Adipocyte (in vitro differentiated cells): ENCODE measurements around the gene FBXO27.

Experiments used
- DNase-seq: peaks from one replicate; pipeline ENCODE4 v3.0.0-alpha.2; 2015; ENCODE audit warnings: low read depth
- H3K27me3 ChIP-seq: replicated peaks from 2 replicates; pipeline ENCODE4 v1.7.0; 2013; ENCODE audit warnings: mild to moderate bottlenecking, low read length, moderate library complexity; ENCODE audit not compliant: control insufficient read depth, insufficient read depth
- H3K36me3 ChIP-seq: 2 replicates; pipeline ENCODE4 v1.7.0; 2013; ENCODE audit warnings: low read length, mild to moderate bottlenecking, moderate library complexity; ENCODE audit not compliant: control insufficient read depth, insufficient read depth, severe bottlenecking
- H3K4me1 ChIP-seq: 2 replicates; pipeline ENCODE4 v1.7.0; 2013; ENCODE audit warnings: mild to moderate bottlenecking, low read length, moderate library complexity; ENCODE audit not compliant: control insufficient read depth, insufficient read depth
- H3K4me3 ChIP-seq: 2 replicates; pipeline ENCODE4 v1.7.0; 2013; ENCODE audit warnings: mild to moderate bottlenecking, low read length, moderate library complexity
- H3K9ac ChIP-seq: 2 replicates; pipeline ENCODE4 v1.7.0; 2013; ENCODE audit warnings: mild to moderate bottlenecking, low read length, moderate library complexity
- H3K9me3 ChIP-seq: 2 replicates; pipeline ENCODE4 v1.7.0; 2013; ENCODE audit warnings: mild to moderate bottlenecking, low read length, moderate library complexity; ENCODE audit not compliant: control insufficient read depth

FBXO27 gene

DNA sequence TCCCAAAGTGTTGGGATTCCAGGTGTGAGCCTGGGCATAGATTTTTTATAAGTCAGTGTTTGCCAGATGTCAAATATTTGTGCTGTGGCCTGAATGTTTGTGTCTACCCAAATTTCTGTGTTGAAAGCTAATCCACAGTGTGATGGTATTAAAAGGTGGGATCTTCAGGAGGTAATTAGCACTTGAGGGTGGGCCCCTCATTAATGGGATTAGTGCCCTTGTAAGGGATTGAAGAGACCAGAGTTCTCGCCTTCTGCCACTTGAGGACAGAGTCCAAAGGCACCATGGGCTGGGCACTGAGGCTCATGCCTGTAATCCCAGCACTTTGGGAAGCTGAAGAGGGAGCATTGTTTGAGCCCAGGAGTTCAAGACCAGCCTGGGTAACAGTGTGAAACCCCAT is 47.1 kb downstream of the FBXO27 start:
- Histone ChIP-seq H3K9ac (no peak overlapping the region), H3K9me3 (peaks cover 10% of the 10 kb centered on the region), H3K27me3 (peaks cover 14% of the 10 kb centered on the region), H3K4me3 (no peak overlapping the region), H3K36me3 (no peaks in the 10 kb centered on the region), H3K4me1 (peaks cover 5% of the 10 kb centered on the region)
- DNase-seq, result no peak

DNA sequence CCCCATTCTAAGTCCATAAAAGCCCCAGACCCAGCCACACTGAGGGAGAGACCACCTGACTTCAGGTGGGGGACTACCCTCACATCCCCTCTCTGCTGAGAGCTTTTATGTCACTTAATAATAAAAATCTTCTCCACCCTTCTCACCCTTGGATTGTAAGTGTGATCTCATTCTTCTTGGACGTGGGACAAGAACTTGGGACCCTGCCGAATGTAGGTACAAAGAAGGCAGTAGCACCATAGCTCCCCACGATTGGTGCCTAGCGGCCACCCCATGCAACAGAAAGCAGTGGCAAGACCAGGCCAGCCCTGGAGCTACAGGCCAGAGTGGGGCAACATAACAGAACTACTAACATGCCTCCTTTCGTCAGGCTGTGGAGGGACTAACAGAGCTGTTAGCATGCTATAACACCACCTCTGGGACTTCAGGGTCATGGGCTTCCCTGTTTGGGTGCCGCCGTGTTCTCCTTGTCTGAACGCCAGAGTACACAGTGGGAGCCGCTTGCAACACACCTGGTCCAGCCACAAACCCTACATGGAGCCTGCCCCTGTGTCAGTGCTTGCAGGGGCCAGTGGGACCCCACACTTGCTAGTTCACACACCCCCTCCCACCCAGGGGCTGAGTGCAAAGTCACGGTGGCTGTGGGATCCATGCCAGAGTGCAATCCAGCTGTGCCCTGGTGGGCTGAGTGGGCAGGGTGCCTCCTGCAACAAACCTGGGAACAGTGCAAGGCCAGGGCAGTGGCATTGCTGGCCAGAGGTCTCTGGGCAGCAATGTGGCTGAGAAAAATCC is 51.6 kb downstream of the FBXO27 start:
- Histone ChIP-seq H3K4me1 (peaks cover 10% of the 10 kb centered on the region), H3K36me3 (no peaks in the 10 kb centered on the region), H3K27me3 (peaks cover 8% of the 10 kb centered on the region), H3K9ac (no peak overlapping the region), H3K9me3 (peaks cover 9% of the 10 kb centered on the region), H3K4me3 (no peak overlapping the region)
- DNase-seq, result no peak

DNA sequence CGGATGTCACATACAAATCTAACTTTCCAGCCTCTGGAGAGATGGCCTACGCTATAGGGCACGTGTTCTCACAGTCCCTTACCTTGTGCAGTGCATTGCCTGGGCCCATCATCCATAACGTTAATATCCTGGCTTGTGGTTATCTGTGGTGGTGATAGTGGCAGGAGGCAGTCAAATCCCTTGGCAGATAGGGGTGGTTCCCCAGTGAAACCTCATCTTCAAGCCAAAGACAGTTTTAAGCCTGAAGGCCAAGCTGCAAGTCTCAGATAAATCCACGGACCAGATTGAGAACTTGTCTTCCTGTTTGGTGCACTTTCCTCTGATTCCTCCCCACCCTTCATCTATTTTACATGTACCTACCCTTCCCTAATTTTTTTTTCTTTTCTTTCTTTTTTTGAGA is 52.5 kb downstream of the FBXO27 start:
- H3K4me3 ChIP-seq, result no peak overlapping the region
- no peaks in the 10 kb centered on the region for H3K9me3 ChIP-seq
- H3K27me3 ChIP-seq, result peaks cover 4% of the 10 kb centered on the region
- peaks cover 15% of the 10 kb centered on the region for H3K4me1 ChIP-seq
- no peak for DNase-seq
- no peak overlapping the region for H3K9ac ChIP-seq
- no peaks in the 10 kb centered on the region for H3K36me3 ChIP-seq

DNA sequence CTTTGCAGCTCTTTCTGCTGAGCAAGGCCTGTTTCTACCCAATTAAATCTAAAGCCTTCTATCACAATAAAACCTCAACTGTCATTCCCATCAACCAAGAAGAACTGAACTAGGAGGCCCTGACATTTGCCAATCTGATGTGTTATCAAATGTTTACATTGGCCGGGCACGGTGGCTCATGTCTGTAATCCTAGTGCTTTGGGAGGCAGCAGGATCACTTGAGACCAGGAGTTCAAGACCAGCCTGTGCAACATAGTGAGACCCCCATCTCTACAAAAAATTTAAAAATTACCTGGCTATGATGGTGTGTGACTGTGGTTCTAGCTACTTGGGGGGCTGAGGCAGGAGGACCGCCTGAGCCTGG is 54.0 kb downstream of the FBXO27 start:
- Histone ChIP-seq H3K4me1 (peaks cover 22% of the 10 kb centered on the region), H3K9me3 (no peaks in the 10 kb centered on the region), H3K36me3 (no peaks in the 10 kb centered on the region), H3K4me3 (no peak overlapping the region), H3K9ac (no peak overlapping the region), H3K27me3 (peaks cover 4% of the 10 kb centered on the region)
- no peak for DNase-seq

DNA sequence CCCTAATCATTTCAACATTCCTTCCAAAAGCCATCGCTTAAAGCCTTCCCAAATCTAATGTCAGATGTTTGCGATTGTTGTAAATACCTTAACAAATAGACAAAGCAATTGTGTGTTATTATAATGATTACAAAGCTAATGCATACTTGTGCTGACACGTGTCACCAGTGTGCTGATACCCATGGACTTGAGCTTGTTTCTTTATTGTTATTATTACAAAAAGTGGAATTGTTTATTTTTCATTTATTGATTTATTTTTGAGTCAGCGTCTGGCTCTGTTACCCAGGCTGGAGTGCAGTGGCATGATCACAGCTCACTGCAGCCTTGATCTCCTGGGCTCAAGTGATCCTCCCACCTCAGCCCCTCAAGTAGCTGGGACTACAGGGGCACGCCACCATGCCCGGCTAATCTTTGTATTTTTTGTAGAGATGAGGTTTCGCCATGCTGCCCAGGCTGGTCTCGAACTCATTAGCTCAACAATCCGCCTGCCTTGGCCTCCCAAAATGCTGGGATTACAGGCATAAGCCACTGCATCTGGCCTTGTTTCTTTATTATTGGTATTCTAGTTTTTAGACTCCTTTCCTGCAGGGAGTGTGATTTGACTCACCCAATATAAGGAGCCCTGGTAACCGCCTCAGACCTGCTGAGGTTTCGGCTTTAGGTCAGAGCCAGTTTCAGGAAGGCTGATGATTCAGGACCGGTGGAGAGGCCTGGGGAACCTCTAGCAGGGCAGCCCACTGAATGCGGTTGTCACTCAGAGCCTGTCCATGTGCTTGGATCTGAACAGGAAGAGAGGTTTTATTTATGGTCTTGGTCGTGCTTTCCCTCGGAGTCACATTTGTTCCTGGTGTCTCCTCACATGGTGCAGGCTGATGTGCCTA is 54.7 kb downstream of the FBXO27 start:
- H3K9me3 ChIP-seq, result no peaks in the 10 kb centered on the region
- DNase-seq, result no peak
- peaks cover 4% of the 10 kb centered on the region for H3K27me3 ChIP-seq
- peaks cover 22% of the 10 kb centered on the region for H3K4me1 ChIP-seq
- H3K36me3 ChIP-seq, result no peaks in the 10 kb centered on the region
- no peak overlapping the region for H3K9ac ChIP-seq
- no peak overlapping the region for H3K4me3 ChIP-seq

DNA sequence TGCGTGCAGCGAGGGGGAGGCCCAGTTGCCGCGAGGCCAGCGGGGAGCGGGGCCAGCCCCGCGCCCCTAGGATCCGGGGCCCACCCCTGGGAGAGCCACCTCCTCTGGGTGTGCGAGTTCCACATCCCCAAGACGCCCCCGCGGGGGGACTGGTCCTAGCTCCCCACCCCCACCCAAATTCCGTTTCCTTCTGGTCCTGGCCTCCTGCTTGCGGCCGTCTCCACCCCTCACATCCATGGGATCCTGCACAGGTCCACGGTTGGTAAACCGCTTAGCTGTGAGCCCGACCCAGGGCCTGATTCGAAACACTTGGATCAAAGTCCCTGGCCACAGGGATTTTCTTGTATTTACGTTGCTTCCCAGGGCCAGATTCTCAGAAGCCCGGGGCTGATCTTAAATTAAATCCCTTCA is 56.5 kb downstream of the FBXO27 start:
- no peaks in the 10 kb centered on the region for H3K36me3 ChIP-seq
- peak overlapping the region; percentile 77 for H3K4me3 ChIP-seq
- H3K4me1 ChIP-seq, result peaks cover 22% of the 10 kb centered on the region
- H3K27me3 ChIP-seq, result peaks cover 3% of the 10 kb centered on the region
- DNase-seq, result peak; percentile 62
- peak overlapping the region; percentile 92 for H3K9ac ChIP-seq
- no peaks in the 10 kb centered on the region for H3K9me3 ChIP-seq

DNA sequence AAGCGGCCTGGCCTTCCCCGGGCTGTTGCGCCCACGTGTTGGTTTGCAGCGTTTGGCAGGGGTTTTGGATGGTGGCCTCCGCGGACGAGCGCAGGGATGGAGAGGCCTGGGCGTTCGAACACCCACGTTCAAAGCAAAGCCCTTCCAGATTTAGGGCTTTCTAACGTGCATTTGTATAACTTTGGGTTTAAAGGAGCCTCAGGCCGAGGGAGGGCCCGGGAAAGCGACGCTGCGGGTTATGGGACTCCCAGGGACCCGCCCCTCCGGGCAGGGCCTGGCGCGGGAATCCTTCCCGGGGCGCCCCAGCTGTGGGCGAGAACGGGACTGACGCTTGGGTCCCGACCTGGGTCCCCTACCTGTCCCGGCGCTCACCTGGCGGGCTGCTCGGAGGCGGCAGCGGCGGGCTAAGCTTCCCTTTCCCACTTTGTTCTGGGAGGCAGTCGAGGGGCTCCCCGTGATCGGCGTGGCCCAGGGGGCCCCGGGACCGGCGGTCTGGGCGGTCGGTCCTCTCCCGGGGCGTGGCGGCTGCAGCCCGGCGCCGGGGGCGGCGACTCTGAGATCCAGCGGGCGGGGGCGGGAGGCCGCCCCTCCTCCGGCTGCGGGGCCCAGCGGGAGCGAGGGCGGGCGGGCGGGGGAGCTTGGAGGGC is 57.0 kb downstream of the FBXO27 start, which contains the start of gene FBXO17:
Gene FBXO17 (minus strand): TSS at position 529 of the 647 bp plus-strand sequence. CDS start 25,423 bp downstream, outside the sequence.
- H3K36me3 ChIP-seq, result no peaks in the 10 kb centered on the region
- no peaks in the 10 kb centered on the region for H3K27me3 ChIP-seq
- H3K4me3 ChIP-seq, result peak within 1 kb of the TSS; percentile 85
- H3K4me1 ChIP-seq, result peaks cover 24% of the 10 kb centered on the region
- peak within 1 kb of the TSS; percentile 92 for H3K9ac ChIP-seq
- peak; percentile 87 for DNase-seq
- no peaks in the 10 kb centered on the region for H3K9me3 ChIP-seq

DNA sequence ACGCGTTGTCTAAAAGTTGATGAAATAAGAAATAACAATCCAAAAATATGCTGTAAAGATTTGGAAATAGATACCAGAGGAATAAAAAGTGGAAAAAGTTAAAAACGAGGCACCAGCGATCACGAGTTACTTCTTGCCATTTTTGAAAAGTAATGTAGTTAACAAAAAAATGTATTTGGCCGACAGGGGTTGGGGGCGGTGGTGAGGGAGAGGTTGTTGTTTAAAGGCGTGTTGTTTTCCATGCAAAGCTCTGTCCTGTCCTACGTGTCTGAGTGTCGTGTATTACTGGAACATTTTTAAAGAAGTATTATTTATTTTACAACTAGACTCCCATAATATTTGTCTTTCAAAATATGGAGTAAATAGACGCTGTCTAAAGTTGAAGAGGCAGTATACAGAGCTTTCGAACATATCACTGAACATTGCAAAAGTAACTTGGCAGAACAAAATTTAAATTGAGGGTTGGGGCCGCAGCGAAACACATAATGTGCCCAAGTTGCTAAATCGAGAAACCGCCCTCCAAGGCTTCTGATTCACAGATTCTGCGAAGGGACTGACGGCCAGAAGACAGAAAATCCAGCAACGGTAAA is 57.6 kb downstream of the FBXO27 start:
- Histone ChIP-seq H3K9ac (peak overlapping the region; percentile 92), H3K36me3 (no peaks in the 10 kb centered on the region), H3K4me3 (peak overlapping the region; percentile 85), H3K9me3 (no peaks in the 10 kb centered on the region), H3K27me3 (no peaks in the 10 kb centered on the region), H3K4me1 (peaks cover 26% of the 10 kb centered on the region)
- peak; percentile 61 for DNase-seq
